GM20431 (cell line): ENCODE measurements around the gene PAIP1.
"Not testable (repeated sequence)": the region's sequence is repeated elsewhere in the genome, so short reads cannot be mapped to it uniquely, and the experiment has no call there.

Experiments used
- in situ Hi-C: fragments of 300-500 bp; cut with MseI, MboI; formaldehyde crosslinking; loops from one replicate; pipeline ENCODE4 v1.15.0; 2020; ENCODE audit warnings: low sequenced_read_pairs; ENCODE audit not compliant: unreplicated experiment

Gene PAIP1

GRCh38 chr5:43556857-43557542, at the start of gene PAIP1:
Gene PAIP1 (minus strand): TSS chr5:43557077. CDS start chr5:43556846, 231 bp downstream.
- in situ Hi-C loops = no loop called here

- in situ Hi-C loops = no loop called here
These were observed 49.5 kb upstream of the PAIP1 start for GRCh38 chr5:43606351-43606750.

GRCh38 chr5:43604699-43605098, 47.8 kb upstream of the PAIP1 start:
- in situ Hi-C loops = no loop called here

GRCh38 chr5:43603344-43604217, 46.7 kb upstream of the PAIP1 start:
- in situ Hi-C loops = no loop called here

- in situ Hi-C loops = no loop called here
These were observed 45.8 kb upstream of the PAIP1 start, which contains the start of gene NNT for GRCh38 chr5:43602461-43603343. Gene NNT (plus strand): TSS chr5:43603180. CDS start chr5:43609196, 6,016 bp downstream.

GRCh38 chr5:43601454-43602260, 44.8 kb upstream of the PAIP1 start:
- in situ Hi-C loops = no loop called here

GRCh38 chr5:43598927-43599326, 42.0 kb upstream of the PAIP1 start:
- in situ Hi-C loops = not testable (repeated sequence)

GRCh38 chr5:43592363-43592762, 35.5 kb upstream of the PAIP1 start:
- in situ Hi-C loops = no loop called here

GRCh38 chr5:43590700-43591099, 33.8 kb upstream of the PAIP1 start:
- in situ Hi-C loops = no loop called here

GRCh38 chr5:43589310-43589709, 32.4 kb upstream of the PAIP1 start:
- in situ Hi-C loops = no loop called here

- in situ Hi-C loops = no loop called here
These were observed 32.0 kb upstream of the PAIP1 start for GRCh38 chr5:43588842-43589241.

- in situ Hi-C loops = no loop called here
These were observed 27.4 kb upstream of the PAIP1 start for GRCh38 chr5:43584166-43584699.

GRCh38 chr5:43583724-43584123, 26.8 kb upstream of the PAIP1 start:
- in situ Hi-C loops = no loop called here

- in situ Hi-C loops = no loop called here
These were observed 25.5 kb upstream of the PAIP1 start for GRCh38 chr5:43582082-43583005.

- in situ Hi-C loops = no loop called here
These were observed 24.5 kb upstream of the PAIP1 start for GRCh38 chr5:43581398-43581797.

GRCh38 chr5:43580402-43581210, 23.7 kb upstream of the PAIP1 start:
- in situ Hi-C loops = not testable (repeated sequence)

GRCh38 chr5:43573058-43573457, 16.2 kb upstream of the PAIP1 start:
- in situ Hi-C loops = no loop called here
